OCI-LY3 (cell line): ENCODE results near the gene NPFFR1.

Experiments
- H2AFZ ChIP-seq: fragments of 200-600, 300-600 bp; shearing (Covaris generic); 2 replicates; pipeline ENCODE4 v1.6.0; 2014; ENCODE audit warnings: antibody characterized with exemption, low read depth, low read length
- H3K27ac ChIP-seq: fragments of 200-600, 300-600 bp; sonication (generic); 2 replicates; pipeline ENCODE4 v1.5.1; 2014; ENCODE audit warnings: mild to moderate bottlenecking, low read length, moderate library complexity, mixed read lengths
- H3K27me3 ChIP-seq: fragments of 200-600, 300-600 bp; sonication (generic); 2 replicates; pipeline ENCODE4 v1.6.1; 2014; ENCODE audit warnings: low read depth, low read length, mixed read lengths
- H3K36me3 ChIP-seq: fragments of 200-600, 300-600 bp; sonication (generic); replicated peaks from 2 replicates; pipeline ENCODE3; 2014; ENCODE audit warnings: low read depth, low read length, mixed read lengths
- H3K4me1 ChIP-seq: fragments of 300-600, 200-600 bp; sonication (generic); 2 replicates; pipeline ENCODE4 v1.6.1; 2014; ENCODE audit warnings: low read length, mixed read lengths
- H3K4me2 ChIP-seq: fragments of 200-600, 300-600 bp; sonication (generic); 2 replicates; pipeline ENCODE4 v1.6.1; 2014; ENCODE audit warnings: low read length, mixed read lengths
- H3K4me3 ChIP-seq: fragments of 300-600, 200-600 bp; sonication (generic); 2 replicates; pipeline ENCODE4 v1.5.1; 2014; ENCODE audit warnings: antibody characterized with exemption, mild to moderate bottlenecking, low read length, moderate library complexity
- H3K79me2 ChIP-seq: fragments of 300-600, 200-600 bp; shearing (Covaris generic); 2 replicates; pipeline ENCODE4 v1.6.1; 2014; ENCODE audit warnings: mild to moderate bottlenecking, low read length, mixed read lengths
- H3K9ac ChIP-seq: fragments of 300-600, 200-600 bp; shearing (Covaris generic); 2 replicates; pipeline ENCODE4 v1.6.0; 2014; ENCODE audit warnings: mild to moderate bottlenecking, low read length, moderate library complexity
- H3K9me3 ChIP-seq: fragments of 200-600, 300-600 bp; shearing (Covaris generic); 2 replicates; pipeline ENCODE4 v1.6.1; 2014; ENCODE audit warnings: low read length, mixed read lengths; ENCODE audit not compliant: insufficient read depth
- H4K20me1 ChIP-seq: fragments of 200-600, 300-600 bp; sonication (generic); 2 replicates; pipeline ENCODE4 v1.6.1; 2016; ENCODE audit warnings: low read length, mixed read lengths; ENCODE audit not compliant: insufficient read depth
- EZH2phosphoT487 ChIP-seq: fragments of 200-600 bp; shearing (Covaris generic); IDR thresholded peaks from 2 replicates; pipeline ENCODE4 v1.6.1; 2018; ENCODE audit warnings: antibody characterized with exemption, mixed run types, low read depth
- TF ChIP-seq, protein P1 (sequence below): fragments of 200-600, 300-600 bp; sonication (generic); IDR thresholded peaks from 2 replicates; pipeline ENCODE4 v1.5.1; 2014; ENCODE audit warnings: antibody characterized with exemption, low read length, low read depth

Gene NPFFR1

DNA sequence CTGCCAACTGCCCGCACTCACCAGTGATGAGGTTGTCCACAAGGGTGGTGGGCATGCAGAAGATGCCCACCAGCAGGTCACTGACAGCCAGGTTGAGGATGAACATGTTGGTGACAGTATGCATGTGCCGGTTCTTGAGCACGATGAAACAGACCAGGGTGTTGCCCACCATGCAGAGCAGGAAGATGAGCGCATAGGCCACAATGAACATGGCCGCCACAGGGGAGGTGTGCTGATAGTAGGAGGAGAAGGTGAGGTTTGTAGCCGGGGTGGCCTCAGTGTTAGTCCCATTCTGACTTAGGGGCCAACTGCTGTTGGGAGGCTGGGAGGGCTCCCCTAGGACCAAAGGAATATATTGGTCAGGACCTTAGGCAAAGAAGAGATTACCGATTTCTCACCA is 17.7 kb downstream of the NPFFR1 start:
- H3K27me3 ChIP-seq = no peaks in the 10 kb centered on the region
- TF ChIP-seq EZH2phosphoT487 = no peak
- TF ChIP-seq, protein P1, sequence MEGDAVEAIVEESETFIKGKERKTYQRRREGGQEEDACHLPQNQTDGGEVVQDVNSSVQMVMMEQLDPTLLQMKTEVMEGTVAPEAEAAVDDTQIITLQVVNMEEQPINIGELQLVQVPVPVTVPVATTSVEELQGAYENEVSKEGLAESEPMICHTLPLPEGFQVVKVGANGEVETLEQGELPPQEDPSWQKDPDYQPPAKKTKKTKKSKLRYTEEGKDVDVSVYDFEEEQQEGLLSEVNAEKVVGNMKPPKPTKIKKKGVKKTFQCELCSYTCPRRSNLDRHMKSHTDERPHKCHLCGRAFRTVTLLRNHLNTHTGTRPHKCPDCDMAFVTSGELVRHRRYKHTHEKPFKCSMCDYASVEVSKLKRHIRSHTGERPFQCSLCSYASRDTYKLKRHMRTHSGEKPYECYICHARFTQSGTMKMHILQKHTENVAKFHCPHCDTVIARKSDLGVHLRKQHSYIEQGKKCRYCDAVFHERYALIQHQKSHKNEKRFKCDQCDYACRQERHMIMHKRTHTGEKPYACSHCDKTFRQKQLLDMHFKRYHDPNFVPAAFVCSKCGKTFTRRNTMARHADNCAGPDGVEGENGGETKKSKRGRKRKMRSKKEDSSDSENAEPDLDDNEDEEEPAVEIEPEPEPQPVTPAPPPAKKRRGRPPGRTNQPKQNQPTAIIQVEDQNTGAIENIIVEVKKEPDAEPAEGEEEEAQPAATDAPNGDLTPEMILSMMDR = no peak
- H2AFZ ChIP-seq = no peak overlapping the region
- H3K27ac ChIP-seq = no peak overlapping the region
- no peak overlapping the region for H3K4me3 ChIP-seq
- no peaks in the 10 kb centered on the region for H3K9me3 ChIP-seq
- peaks cover 15% of the 10 kb centered on the region for H3K4me1 ChIP-seq
- no peak overlapping the region for H3K9ac ChIP-seq
- no peaks in the 10 kb centered on the region for H3K36me3 ChIP-seq
- H4K20me1 ChIP-seq = no peaks in the 10 kb centered on the region
- no peaks in the 10 kb centered on the region for H3K79me2 ChIP-seq
- no peak overlapping the region for H3K4me2 ChIP-seq

DNA sequence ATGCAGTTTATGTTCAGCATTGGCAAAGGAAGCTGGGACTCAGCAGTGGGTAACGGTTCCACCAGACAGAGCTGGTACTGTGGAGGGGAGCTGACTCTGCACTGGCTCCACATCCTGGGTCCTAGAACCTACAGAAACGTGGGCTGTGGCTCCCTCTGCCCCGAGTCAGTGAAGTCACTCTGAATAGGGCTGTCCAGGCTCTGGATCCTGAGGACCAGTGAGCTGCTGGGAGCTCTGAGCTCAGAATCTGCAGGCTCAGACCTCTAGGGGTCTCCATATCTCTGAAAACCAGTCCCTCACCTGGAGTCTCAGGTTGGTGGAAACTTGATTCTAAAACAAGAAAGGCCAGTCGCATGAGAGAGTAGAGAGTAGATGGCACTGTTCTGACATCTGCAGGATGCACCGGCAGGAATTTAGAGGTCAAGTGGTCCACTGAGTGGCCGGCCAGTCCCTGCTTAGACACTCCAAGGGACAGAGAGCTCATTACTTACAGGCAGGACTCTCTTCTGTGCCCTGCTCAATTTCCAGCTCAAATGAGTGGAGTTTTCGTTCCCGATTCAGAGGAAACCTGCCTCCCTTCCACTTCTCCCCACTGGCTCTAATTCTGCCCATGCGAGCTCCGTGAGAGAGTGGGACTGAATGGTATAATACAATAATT is 18.6 kb downstream of the NPFFR1 start:
- TF ChIP-seq, protein P1 = peak; percentile 74
- TF ChIP-seq EZH2phosphoT487 = no peak
- Histone ChIP-seq H2AFZ (peak overlapping the region; percentile 39), H3K27me3 (no peaks in the 10 kb centered on the region), H3K27ac (no peak overlapping the region), H3K4me2 (peak overlapping the region; percentile 39), H3K9me3 (no peaks in the 10 kb centered on the region), H3K36me3 (no peaks in the 10 kb centered on the region), H3K79me2 (no peaks in the 10 kb centered on the region), H4K20me1 (no peaks in the 10 kb centered on the region), H3K9ac (no peak overlapping the region), H3K4me3 (no peak overlapping the region), H3K4me1 (peaks cover 9% of the 10 kb centered on the region)

DNA sequence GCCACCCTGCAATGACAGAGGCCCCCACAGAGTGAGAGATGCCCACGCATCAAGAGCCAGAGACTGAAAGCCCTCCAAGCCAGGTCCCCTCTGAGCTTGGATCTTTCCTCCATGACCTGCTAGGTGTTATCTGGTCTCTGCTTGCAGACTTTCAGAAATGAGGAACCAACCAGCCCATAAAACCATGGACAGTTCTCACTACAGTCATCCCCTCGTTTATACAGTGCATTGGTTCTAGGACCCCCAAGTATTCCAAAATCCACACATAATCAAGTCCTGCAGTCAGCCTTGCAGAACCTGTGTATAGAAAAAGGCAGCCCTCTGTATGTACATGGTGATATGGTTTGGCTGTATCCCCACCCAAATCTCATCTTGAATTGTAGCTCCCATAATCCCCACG is 23.1 kb downstream of the NPFFR1 start:
- H3K4me1 ChIP-seq = peaks cover 13% of the 10 kb centered on the region
- no peaks in the 10 kb centered on the region for H3K27me3 ChIP-seq
- no peak overlapping the region for H3K4me2 ChIP-seq
- H4K20me1 ChIP-seq = no peaks in the 10 kb centered on the region
- no peak overlapping the region for H3K4me3 ChIP-seq
- H3K9ac ChIP-seq = no peak overlapping the region
- H3K27ac ChIP-seq = no peak overlapping the region
- H3K36me3 ChIP-seq = no peaks in the 10 kb centered on the region
- H3K9me3 ChIP-seq = no peaks in the 10 kb centered on the region
- H2AFZ ChIP-seq = no peak overlapping the region
- no peaks in the 10 kb centered on the region for H3K79me2 ChIP-seq
- no peak for TF ChIP-seq EZH2phosphoT487
- TF ChIP-seq, protein P1 = no peak

DNA sequence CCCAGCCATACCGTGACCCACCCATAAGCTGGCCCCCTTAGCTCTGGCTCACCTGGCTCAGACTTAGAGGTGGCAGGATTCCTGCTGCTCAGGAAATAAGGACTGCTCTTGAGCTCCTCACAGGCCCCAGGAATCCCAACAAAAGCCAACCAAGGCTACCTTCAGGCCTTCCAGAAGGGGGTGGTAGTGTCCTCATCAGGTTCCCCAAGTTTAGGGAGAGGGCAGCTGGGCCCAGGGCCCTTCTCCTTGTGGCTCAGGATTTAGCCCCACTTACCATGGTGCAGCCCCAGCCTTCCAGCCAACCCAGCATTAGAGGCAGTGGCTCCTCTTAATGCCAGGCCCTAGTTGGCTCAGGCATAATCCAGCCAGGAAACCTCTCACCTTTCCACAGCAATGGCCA is 23.5 kb downstream of the NPFFR1 start:
- no peak overlapping the region for H3K4me3 ChIP-seq
- no peaks in the 10 kb centered on the region for H4K20me1 ChIP-seq
- H3K27me3 ChIP-seq = no peaks in the 10 kb centered on the region
- H3K9ac ChIP-seq = no peak overlapping the region
- H3K27ac ChIP-seq = no peak overlapping the region
- no peaks in the 10 kb centered on the region for H3K9me3 ChIP-seq
- H3K79me2 ChIP-seq = no peaks in the 10 kb centered on the region
- H3K4me1 ChIP-seq = peaks cover 12% of the 10 kb centered on the region
- H3K36me3 ChIP-seq = no peaks in the 10 kb centered on the region
- no peak overlapping the region for H2AFZ ChIP-seq
- TF ChIP-seq, protein P1 = no peak
- TF ChIP-seq EZH2phosphoT487 = no peak
- no peak overlapping the region for H3K4me2 ChIP-seq
